ENCODE measurements around the gene GLIS1.

GLIS1 gene

DNA sequence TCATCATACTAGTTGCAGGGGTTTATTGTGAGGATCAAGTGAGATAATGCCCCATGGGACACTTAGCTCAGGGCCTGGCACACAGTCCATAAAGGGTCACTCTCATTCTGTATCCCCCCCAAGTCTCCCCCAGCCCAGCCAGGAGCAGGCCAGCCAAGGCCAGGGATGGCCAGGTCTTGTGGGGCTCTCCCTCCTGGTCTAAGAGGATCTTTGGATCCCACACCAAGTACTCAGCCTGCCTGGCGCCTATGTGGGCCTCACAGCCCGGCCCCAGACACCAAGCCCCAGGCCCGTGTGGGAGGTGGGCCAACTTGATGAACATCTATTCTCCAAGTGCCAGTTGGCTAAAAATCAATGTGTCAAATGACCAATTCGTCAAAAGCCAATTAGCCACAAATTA lies 117.8 kb downstream of the GLIS1 start:
- H3K27ac ChIP-seq, result no peak overlapping the region
- no peak for TF ChIP-seq ZFX (IDR thresholded peaks at IDR 0.05)
- TF ChIP-seq, protein P1, sequence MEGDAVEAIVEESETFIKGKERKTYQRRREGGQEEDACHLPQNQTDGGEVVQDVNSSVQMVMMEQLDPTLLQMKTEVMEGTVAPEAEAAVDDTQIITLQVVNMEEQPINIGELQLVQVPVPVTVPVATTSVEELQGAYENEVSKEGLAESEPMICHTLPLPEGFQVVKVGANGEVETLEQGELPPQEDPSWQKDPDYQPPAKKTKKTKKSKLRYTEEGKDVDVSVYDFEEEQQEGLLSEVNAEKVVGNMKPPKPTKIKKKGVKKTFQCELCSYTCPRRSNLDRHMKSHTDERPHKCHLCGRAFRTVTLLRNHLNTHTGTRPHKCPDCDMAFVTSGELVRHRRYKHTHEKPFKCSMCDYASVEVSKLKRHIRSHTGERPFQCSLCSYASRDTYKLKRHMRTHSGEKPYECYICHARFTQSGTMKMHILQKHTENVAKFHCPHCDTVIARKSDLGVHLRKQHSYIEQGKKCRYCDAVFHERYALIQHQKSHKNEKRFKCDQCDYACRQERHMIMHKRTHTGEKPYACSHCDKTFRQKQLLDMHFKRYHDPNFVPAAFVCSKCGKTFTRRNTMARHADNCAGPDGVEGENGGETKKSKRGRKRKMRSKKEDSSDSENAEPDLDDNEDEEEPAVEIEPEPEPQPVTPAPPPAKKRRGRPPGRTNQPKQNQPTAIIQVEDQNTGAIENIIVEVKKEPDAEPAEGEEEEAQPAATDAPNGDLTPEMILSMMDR (conservative IDR thresholded peaks at IDR 0.05), result no peak

DNA sequence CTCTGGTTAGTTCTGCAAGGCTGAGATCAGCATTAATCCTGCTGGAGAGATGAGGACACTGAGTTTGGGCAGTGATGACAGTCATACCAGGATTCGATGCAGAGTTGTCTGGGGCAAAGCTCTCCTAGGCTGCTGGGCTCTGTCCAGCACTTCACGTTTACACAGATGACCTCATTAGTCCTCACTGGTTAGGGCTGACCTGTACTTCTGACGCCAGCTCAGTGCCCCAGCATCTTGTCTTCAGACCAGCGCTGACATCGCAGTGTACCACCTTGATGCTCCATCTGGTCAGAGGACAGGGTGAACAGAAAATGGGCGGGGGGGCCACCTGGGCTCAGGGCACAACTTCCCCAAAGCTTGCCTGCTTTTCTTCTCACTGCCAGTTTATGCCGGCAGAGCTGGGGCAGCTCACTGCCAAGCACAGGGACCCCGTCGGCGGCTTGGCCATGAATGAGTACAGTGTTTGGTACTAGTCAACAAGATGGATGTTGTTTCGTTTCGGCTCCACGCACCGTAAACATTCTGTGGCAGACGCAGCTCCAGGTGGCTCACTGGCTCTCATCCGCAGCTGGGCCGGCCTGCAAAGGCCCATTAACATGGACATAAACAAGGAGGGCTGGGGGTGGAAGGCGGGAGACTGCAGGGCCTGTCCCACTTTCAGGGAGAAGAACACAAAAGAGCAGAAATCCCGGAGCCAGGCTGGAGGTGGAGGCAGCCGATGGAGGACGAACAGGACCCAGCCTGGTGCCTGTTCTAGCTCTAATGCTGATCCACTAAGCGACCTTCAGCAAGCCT lies 118.7 kb downstream of the GLIS1 start:
- no peak overlapping the region for H3K27ac ChIP-seq

DNA sequence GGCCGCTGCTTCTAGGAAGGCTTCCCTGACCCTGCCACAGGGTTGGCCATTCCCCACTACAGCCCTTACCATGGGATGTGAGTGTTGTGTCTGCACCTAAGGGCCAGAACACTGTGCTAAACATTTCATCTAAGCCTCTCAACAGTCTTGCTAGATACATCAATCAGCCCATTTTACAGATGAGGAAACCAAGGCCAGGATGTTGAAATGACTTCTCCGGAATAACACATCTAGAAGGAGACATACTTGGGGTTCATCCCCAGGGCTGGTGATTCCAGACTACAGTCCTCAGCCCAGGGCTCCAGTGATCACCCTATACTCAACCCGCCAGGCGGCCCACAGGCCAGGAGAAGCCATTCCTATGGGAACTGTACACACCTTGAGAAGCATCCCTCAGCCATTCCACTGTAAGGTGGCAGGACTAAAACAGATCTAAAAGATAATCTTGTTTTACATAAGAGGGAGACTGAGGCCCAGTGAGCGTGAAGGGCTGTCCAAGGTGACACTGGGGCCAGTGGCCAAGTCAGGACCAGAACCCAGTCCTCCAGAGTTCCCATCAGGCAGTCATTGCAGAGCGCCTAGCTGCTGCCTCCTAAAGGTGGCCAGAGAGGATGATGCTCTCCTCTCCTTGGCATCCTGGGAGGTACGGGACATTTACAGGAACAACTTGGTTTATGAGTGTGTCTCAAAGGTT lies 119.5 kb downstream of the GLIS1 start:
- TF ChIP-seq, protein P1 (conservative IDR thresholded peaks at IDR 0.05), result no peak
- no peak for TF ChIP-seq ZFX (IDR thresholded peaks at IDR 0.05)
- no peak overlapping the region for H3K27ac ChIP-seq

More for the DNA sequence above, 118.7 kb downstream of the GLIS1 start:
- TF ChIP-seq ZFX (IDR thresholded peaks at IDR 0.05), result no peak
- TF ChIP-seq, protein P1 (conservative IDR thresholded peaks at IDR 0.05), result no peak

DNA sequence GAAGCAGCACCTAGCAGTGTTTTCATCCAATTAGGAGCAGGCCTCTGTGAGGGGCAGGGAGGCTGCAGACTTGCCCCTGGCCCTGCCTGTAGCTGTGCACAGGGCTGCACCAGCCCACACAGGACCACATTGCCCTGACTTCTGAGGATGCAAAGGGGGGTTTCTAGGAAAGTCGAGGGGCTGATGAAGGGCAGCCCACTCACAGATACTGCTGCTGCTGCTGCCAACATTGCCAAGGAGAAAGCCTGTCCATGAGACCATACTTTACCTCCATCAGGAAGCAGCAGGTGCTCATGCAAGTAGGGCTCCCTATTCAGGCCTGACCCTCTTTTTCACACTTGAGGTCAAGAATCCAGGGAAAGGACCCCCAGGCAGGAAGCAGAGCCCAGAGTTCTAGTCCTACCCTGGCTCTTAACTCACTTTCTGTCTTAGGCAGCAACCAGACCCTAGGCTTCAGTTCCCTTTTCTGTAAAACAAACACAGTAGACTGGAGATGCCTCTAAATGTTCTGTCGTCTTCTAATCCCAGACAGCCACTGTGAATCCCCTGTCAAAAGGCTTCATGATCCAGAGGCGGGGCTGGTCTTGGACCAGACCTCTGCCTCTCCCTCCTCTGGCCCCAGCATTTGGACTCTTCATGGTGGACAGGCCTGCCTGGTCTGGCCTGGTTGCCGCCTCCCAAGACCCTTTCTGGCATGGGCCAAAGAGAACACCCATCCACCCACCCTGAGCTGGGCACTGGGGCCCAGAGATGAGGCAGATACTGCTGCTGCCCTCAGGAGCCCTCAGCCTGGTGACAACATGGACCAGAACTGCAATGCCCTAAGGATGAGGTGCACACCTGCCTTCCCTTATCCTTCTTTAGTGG lies 120.2 kb downstream of the GLIS1 start:
- TF ChIP-seq, protein P1 (conservative IDR thresholded peaks at IDR 0.05), result no peak
- no peak for TF ChIP-seq ZFX (IDR thresholded peaks at IDR 0.05)
- H3K27ac ChIP-seq, result no peak overlapping the region

DNA sequence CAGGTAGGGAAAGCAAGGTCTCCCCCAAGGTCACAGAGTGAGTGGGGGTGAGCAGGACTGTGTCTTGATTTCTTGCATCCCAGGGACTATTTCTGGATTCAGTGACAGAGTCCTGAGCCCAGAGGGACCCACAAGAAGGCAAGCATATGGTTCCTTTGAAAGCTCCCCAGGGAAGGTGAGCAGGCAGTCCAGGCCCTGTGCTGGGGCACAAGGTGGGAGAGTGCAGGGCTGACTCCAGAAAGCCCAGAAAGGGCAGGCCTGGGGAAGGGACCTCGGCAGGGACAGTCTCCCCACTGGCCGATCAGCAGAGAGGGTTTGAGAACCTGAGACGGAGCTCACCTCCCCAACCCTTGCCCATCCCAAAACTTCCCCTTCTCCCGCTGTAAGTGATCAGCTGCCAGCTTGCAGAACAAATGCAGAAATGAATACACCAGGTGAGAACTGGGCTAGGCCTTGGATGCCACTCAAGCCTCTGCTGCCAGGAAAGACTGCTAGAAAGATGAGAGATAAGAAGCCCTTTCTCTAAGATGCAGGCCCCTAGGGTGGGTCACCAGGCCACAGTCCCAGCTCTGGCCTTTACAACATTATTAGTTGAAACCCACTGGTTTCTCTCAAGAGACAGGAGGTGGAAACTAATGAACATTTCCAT lies 121.0 kb downstream of the GLIS1 start:
- H3K27ac ChIP-seq, result no peak overlapping the region
- TF ChIP-seq ZFX (IDR thresholded peaks at IDR 0.05), result no peak
- TF ChIP-seq, protein P1 (conservative IDR thresholded peaks at IDR 0.05), result no peak

DNA sequence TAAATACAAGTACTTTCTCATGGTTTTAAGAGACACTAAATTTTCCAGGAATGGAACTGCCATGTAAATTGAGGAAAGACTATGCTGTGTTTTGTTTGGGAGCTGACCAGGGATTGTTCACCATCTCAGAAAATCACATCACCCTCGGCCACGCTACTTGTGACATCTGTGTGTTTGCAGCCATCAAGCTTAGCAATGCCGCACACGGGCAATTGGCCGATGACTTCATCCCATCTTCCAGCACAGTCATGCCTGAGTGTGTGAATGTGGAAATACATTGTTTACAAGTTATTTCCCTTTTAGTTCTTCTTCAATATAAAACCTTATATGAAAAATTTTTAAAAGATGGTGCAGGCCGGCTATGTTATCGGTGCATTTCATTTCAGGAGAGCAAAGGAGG lies 121.6 kb downstream of the GLIS1 start:
- no peak overlapping the region for H3K27ac ChIP-seq
- TF ChIP-seq ZFX (IDR thresholded peaks at IDR 0.05), result no peak
- TF ChIP-seq, protein P1 (conservative IDR thresholded peaks at IDR 0.05), result no peak
